ENCODE measurements around the gene AKAP11. TPM values are rescaled to one million over a fixed set of nuclear protein-coding genes. Genes with fewer than 3 reads are reported as not detected.

The AKAP11 gene
- polyA plus RNA-seq, 3 donors, result 29.0 to 41.4 (median 39.2) TPM

- no peak for DNase-seq
Observed at GRCh38 chr13:42272804-42273175, 838 bp downstream of the AKAP11 start.

- no peak for DNase-seq
Observed at GRCh38 chr13:42274386-42275097, 2.6 kb downstream of the AKAP11 start.

DNA sequence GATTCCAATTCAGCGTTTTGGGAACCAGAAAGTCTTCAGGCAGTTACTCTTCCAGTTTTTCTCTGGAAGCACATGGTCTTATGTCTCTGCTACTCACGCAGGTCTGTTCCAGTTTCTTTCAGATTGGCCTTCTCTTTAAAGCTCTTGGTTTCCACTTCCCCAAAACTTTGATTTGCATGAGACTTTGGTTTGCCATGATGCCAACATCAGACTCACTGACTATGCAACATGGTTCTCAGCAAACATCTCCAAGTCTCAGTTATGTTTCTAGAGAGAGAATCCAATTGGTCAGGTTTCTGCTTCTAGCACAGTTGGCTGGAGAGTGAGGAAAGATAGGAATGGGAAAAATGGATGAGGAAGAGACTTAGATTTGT, 3.1 kb downstream of the AKAP11 start:
- DNase-seq, result no peak

DNA sequence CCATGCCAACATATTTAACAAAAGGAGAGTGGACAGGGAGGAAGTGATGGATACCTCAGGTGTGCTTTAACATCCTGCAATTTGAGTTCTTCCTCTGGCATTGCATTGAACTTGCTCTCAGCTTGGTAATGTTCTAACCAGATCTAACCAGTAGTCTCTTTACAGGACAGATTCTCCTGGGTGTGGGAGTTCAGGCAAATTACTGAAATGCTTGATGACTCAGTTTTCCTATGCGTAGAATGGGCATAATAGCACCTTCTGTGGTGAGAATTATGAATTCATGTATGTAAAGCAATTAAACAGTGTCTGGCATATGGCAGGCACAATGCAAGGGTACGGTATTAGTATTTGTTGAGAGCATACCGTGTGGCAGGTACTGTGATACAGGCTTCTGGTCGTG, 3.6 kb downstream of the AKAP11 start:
- DNase-seq, result no peak

- no peak for DNase-seq
Observed at GRCh38 chr13:42276683-42277082, 4.7 kb downstream of the AKAP11 start.

DNA sequence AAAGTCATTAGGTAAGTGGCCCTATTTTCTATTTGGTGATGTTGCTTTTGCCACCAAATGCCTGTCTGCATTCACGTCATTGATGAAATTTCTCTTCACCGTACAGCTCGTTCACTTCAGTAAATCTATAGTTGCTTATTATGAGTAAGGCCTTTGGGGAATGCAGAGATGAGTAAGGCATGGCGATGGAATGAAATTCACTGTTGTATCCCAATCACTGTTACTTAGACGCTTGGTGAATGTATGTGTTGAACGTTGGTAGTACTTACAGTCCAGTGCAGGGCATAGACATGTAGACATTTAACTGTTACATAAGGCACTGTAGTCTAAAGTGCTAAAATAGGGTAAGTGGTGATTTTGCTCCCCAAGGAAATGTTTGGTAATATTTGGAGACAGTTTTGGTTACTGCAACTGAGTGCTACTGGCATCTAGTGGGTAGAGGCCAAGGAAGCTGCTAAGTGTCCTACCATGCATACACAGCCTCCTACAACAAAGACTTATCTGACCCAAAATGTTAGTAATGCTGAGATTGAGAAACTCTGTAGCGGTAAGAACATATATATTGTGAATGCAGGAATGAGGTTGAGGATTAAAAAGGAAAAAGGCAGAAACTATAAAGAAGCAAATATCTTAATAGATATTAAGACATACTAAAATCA, 5.8 kb downstream of the AKAP11 start:
- no peak for DNase-seq

GRCh38 chr13:42279080-42279479, 7.1 kb downstream of the AKAP11 start:
- no peak for DNase-seq

- no peak for DNase-seq
Observed at GRCh38 chr13:42279986-42280385, 8.0 kb downstream of the AKAP11 start.

DNA sequence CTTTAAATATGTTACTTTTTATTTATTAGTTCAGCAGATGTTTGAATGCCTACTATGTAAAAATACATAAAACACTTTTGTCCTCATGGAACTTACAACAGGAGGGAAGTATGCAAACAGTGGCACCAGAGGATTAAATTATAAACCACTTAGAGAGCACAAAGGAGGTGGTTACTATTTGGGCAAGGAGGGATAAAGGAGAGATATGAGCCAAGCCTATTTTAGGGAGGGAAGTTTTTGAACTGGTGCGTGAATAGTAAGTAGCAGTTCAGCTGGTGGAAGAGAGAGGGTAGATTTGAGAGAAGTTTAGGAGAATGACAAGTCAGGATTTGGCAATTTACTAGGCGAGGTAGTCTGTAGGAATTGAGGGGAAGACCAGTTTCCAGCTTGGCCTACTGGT, 8.6 kb downstream of the AKAP11 start:
- no peak for DNase-seq

DNA sequence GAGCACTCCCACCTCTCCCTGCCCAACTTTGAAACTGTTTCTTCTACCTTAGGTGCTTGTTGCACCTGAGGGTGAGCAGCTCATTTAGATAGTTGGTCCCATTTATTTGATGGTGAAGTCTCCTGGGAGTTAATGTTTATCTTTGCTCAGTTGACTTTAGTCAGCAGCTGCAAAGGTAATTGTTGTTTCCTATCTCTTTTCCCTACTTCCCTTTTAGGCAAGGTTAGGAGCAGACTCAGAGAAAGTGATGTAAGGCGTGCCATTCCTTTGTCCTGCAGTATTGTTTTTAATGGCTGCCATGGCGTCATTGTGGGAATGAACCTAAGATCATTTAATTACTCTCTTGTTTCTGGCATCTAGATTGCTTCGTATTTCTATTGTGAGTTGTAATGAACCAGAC, 11.6 kb downstream of the AKAP11 start:
- DNase-seq, result no peak

DNA sequence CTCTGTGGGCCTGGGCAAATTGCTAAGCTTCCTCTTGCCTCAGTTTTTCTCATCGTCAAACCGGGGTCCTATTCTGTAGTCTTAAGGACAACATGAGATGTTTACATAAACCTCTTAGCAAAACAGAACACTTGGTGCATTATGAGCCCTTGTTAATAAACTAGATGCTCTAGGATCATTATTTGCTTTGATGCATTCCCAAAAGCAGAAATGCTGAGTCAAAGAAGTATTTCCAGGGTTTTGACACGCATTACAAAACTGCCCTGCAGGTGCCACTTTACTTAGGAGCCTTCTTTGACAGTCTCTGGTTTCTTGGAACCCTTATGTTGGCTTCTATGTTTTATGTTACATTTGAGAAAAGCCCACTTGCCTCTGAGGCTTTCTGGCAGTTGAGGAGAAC, 12.1 kb downstream of the AKAP11 start:
- DNase-seq, result no peak

DNA sequence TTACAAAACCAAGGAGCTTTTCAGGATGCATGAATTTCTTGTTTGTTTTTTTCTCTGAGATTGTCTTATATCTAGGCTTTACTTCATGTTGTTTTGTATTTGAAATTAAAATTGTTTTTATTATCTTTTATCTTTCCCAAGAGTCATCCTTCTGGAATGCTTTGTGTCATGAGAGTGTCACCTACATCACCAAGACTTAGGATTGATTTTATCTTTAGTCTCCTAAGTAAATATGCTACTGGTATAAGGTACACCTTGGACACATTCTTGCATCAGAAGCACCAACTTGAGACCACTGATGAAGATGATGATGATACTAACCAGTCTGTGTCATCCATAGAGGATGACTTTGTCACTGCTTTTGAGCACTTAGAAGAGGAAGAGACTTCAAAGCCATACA, 26.4 kb downstream of the AKAP11 start:
- DNase-seq, result no peak

DNA sequence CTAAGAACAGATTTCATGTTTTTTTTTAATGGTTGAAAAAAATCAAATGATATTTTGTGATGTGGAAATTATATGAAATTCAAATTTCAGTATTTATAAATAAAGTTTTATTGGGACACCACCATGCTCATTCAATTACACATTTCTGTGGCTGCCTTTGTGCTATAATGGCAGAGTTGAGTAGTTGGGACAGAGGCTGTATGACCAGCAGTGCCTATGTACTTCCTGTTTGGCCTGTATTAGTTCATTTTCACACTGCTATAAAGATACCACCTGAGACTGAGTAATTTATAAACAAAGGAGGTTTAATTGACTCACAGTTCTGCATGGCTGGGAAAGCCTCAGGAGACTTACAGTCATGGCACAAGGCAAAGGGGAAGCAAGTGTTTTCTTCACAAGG, 33.6 kb downstream of the AKAP11 start:
- no peak for DNase-seq

DNA sequence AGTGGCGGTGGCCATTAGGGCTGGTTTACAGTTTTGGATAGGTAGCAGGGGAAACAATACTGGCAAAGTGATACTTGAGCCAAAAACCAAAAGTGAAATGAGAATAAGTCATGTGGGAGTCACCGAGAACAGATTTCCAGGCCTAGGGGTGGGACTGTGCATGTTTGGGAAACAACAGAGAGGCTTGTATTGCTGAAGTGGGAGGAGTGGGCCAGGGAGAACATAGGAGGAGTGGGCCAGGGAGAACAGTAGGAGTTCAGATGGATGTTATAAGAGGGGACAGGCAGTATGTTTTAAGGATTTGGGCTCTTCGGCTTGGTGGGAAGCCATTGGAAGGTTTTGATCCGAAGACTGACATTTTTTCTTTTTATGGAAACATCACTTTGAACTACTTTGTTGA, 35.5 kb downstream of the AKAP11 start:
- DNase-seq, result no peak

GRCh38 chr13:42312817-42313431, 41.0 kb downstream of the AKAP11 start:
- no peak for DNase-seq

DNA sequence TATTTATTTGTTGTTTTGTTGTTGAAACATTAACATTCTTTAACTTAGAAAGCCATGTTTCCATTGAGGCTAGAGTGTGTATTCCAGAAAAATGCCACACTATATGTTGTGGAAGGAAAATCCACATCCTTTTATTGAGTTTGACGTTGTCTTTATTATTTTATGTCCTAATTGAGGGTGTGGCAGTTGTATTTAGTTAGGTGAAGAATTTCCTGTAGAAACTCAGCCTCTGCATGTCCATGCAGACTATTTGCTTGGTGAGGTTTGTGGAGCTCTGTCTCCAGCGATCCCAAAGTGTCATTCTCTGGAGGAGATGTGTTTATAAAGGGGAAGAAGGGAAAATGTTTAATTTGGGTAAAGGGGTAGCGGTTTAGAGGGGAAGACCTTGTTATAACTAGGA, 46.6 kb downstream of the AKAP11 start:
- DNase-seq, result no peak

DNA sequence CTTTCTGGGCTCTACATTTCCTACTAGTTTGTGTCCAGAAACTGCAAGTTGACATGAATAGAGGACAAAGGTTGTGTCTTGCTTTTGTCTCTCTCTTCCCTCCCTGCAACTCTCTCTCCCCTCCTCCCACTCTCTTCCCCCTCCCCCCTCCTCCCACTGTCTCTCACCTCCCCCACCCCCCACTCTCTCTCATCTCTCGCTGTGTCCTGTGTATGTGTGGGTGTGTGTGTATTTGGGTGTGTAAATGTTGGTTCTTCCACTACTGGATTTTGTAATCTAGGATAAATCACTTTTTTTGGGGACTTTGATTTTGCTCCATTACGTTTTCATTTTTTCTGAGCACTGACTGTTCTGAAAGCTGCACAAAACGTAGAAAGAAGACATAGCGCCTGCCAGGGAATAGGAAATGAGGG, 48.4 kb downstream of the AKAP11 start:
- no peak for DNase-seq

DNA sequence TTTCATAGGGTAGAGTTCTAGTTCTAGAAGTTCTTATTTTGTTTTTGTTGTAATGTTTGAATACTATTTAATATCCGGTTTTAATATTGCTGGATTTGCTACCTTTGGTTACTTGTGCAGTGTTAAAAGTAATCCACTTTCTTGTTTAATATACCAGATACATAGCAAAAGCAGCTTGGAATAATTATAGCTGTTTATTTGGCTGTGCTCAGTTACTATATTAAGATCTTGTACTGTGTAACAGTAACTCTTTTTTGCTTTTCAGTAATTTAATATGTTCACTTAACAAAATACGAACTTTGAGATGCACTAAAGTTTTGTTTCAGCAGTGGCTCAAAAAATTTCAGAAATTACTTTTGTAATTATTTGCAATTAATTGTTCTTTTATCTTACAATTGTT, 50.9 kb downstream of the AKAP11 start:
- DNase-seq, result no peak

DNA sequence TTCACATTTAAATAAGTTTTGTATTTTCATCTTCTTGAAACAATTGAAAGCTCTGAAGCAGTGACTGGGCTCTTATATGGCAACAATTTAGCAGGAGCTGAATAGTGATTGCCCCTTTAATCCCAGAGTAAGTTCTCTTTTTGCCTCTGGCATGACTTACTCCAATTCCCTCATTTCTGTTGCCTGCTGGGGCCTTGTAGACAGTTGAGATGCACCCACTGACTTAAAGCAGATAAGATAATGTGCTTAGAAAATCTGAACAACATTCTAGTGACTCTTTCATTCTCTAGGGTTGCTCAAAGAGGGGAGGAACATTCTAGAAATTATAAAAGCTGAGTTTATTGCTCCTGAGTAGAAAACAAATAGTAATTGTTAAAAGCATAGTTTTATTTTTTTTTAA, 52.8 kb downstream of the AKAP11 start:
- no peak for DNase-seq

GRCh38 chr13:42327725-42328124, 55.8 kb downstream of the AKAP11 start:
- DNase-seq, result no peak

DNA sequence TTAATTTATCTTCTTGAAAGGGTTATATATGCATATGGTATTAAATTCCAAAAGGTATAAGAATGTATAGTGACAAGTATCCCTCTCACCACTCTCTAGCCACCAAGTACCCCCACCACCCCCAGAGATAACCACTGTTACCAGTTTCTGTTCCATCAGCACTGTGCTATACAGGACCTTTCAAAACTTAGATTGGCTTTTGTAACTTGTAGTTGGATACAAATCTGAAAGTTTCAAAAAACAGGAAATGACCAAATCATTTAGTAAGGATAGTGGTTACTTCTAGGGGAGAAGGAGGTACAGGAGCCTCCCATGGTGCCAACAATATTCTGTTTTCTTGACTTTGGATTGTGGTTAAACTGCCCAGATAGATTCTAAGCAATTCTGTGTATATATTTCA, 56.7 kb downstream of the AKAP11 start:
- DNase-seq, result no peak

- DNase-seq, result no peak
Observed at GRCh38 chr13:42329239-42329638, 57.3 kb downstream of the AKAP11 start.

DNA sequence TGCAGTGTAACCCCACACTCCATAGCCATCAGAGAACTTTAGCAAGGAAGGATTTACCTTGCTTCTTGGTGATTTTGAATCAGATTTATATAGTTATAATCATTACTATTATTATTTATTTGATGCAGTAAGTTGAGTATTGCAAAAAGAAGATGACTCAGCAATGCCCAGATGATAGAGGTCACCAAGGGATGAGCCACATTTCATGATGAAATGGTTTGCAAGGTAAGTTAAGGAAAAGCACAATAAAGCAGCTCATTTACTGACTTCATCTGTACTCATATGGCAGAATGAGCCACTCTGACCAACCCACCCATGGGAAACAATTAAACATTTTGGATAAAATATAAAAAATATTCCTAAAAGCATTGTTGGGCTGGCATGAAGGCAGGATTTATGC, 59.1 kb downstream of the AKAP11 start:
- no peak for DNase-seq

Data from renal pelvis (tissue), 4 donors.